Activated naive CD4-positive, alpha-beta T cell treated with anti-CD3 and anti-CD28 coated beads, Interleukin-2, amount 10 ng/mL, durations not matched to agents 7 days and 5 days (primary cell): ENCODE results near the gene PDLIM5.
"Not testable (repeated sequence)": the region's sequence is repeated elsewhere in the genome, so short reads cannot be mapped to it uniquely, and the experiment has no call there.

ENCODE experiments used
- CTCF ChIA-PET: fragments of 350-600 bp; sonication (Branson Sonifier 250); formaldehyde crosslinking; loops from one replicate; lab custom pipeline; 2021; ENCODE audit warnings: antibody characterized with exemption; lab: Charles Lee
- DNase-seq: peaks from one replicate; pipeline ENCODE4 v3.0.0-alpha.2; 2020
- H3K27ac Mint-ChIP-seq: one replicate; pipeline ENCODE4 v1.8.0; 2021; ENCODE audit warnings: mild to moderate bottlenecking, moderate library complexity, mixed read lengths
- H3K27me3 Mint-ChIP-seq: one replicate; pipeline ENCODE4 v1.8.0; 2021; ENCODE audit warnings: mild to moderate bottlenecking, mixed read lengths
- H3K36me3 Mint-ChIP-seq: one replicate; pipeline ENCODE4 v1.8.0; 2021; ENCODE audit warnings: mixed read lengths
- H3K4me1 Mint-ChIP-seq: one replicate; pipeline ENCODE4 v1.8.0; 2021; ENCODE audit warnings: mixed read lengths
- H3K4me3 Mint-ChIP-seq: one replicate; pipeline ENCODE4 v1.8.0; 2021; ENCODE audit warnings: mild to moderate bottlenecking, moderate library complexity, mixed read lengths
- H3K9me3 Mint-ChIP-seq: one replicate; pipeline ENCODE4 v1.8.0; 2021; ENCODE audit warnings: mixed read lengths

PDLIM5 gene, protein sequence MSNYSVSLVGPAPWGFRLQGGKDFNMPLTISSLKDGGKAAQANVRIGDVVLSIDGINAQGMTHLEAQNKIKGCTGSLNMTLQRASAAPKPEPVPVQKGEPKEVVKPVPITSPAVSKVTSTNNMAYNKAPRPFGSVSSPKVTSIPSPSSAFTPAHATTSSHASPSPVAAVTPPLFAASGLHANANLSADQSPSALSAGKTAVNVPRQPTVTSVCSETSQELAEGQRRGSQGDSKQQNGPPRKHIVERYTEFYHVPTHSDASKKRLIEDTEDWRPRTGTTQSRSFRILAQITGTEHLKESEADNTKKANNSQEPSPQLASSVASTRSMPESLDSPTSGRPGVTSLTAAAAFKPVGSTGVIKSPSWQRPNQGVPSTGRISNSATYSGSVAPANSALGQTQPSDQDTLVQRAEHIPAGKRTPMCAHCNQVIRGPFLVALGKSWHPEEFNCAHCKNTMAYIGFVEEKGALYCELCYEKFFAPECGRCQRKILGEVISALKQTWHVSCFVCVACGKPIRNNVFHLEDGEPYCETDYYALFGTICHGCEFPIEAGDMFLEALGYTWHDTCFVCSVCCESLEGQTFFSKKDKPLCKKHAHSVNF

DNA sequence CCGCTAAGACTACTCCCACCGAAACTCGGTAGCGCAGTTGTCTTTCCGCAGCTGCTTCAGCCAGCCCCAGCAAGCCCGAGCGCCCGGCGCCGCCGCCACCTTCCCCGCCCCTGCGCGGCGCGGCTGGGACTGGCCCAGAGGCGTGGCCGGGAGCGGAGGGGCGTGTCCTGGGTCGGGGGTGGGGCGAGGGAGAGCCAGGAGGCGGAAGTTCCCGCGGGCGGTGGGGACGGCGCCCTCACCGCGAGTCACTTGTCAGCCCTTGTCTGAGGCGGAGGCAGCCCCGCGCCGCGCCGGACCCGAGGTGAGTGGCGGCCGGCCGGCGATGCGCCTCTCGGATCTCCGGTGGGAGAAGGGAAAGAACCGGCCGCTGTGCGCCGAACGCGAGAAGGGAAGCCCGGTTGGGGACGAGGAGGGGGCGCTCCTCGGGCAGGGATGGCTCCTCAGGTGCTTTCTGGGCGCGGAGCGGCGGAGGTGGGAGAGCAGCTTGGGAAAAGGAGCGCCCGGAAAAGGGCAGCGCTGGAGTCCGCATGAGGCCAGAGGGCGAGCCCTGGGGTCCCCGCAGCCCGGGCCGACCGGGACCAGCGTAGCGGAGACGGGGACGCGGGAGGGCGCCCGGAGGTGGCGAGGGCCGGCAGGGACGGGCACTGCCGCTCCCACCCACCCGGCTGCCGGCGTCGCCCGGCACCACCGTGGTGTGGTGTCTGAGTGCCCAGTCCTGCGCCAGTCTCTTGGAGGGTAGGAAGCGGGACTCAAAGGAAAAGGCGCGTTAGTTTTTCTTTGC is at the start of gene PDLIM5:
TSS of gene PDLIM5 (plus strand) at position 248 of the 781 bp plus-strand sequence. CDS start 3,347 bp downstream, outside the sequence.
- H3K4me3 Mint-ChIP-seq = peak within 1 kb of the TSS; percentile 83
- peak within 1 kb of the TSS; percentile 20 for H3K27ac Mint-ChIP-seq
- H3K36me3 Mint-ChIP-seq = peaks cover 2% of the 10 kb centered on the region
- H3K4me1 Mint-ChIP-seq = peaks cover 21% of the 10 kb centered on the region
- peaks cover 35% of the 10 kb centered on the region for H3K27me3 Mint-ChIP-seq
- DNase-seq = peak; percentile 90
- H3K9me3 Mint-ChIP-seq = no peaks in the 10 kb centered on the region
- CTCF ChIA-PET = no interaction called here

DNA sequence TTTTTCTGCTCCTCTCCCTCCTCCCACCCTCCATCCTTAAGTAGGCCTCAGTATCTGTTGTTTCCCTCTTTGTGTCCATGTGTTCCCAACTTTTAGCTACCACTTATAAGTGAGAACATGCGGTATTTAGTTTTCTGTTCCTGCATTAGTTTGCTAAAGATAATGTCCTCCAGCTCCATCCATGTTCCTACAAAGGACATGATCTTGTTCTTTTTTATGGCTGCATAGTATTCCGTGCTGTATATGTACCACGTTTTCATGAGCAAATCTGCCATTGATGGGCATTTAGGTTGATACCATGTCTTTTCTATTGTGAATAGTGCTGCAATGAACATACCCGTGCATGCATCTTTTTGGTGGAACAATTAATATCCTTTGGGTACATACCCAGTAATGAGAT is 49.3 kb upstream of the PDLIM5 start:
- H3K36me3 Mint-ChIP-seq, H3K4me1 Mint-ChIP-seq, DNase-seq, CTCF ChIA-PET, H3K4me3 Mint-ChIP-seq, H3K9me3 Mint-ChIP-seq, H3K27me3 Mint-ChIP-seq, H3K27ac Mint-ChIP-seq: not testable (repeated sequence)

- CTCF ChIA-PET = no interaction called here
- H3K9me3 Mint-ChIP-seq = no peaks in the 10 kb centered on the region
- H3K27ac Mint-ChIP-seq = no peak overlapping the region
These were observed 48.0 kb upstream of the PDLIM5 start for GRCh38 chr4:94403751-94404150.

GRCh38 chr4:94406668-94407437 is 44.9 kb upstream of the PDLIM5 start:
- DNase-seq = peak; percentile 66
- CTCF ChIA-PET = interaction anchor here (0.5 to 2.3 kb wide), 23 partner anchors 12 to 577 kb away, joined by 3 to 11 read pairs (median 4); no protein-coding TSS in a partner anchor
- Mint-ChIP-seq H3K36me3 (no peaks in the 10 kb centered on the region), H3K27ac (no peak overlapping the region), H3K4me3 (no peak overlapping the region), H3K27me3 (peaks cover 5% of the 10 kb centered on the region), H3K9me3 (no peaks in the 10 kb centered on the region), H3K4me1 (no peaks in the 10 kb centered on the region)

More at GRCh38 chr4:94403751-94404150, 48.0 kb upstream of the PDLIM5 start:
- H3K4me3 Mint-ChIP-seq = no peak overlapping the region
- no peaks in the 10 kb centered on the region for H3K36me3 Mint-ChIP-seq
- no peaks in the 10 kb centered on the region for H3K4me1 Mint-ChIP-seq
- DNase-seq = no peak
- no peaks in the 10 kb centered on the region for H3K27me3 Mint-ChIP-seq

- DNase-seq = no peak
- Mint-ChIP-seq H3K36me3 (no peaks in the 10 kb centered on the region), H3K4me3 (no peak overlapping the region), H3K27ac (no peak overlapping the region), H3K9me3 (no peaks in the 10 kb centered on the region), H3K27me3 (peaks cover 5% of the 10 kb centered on the region), H3K4me1 (no peaks in the 10 kb centered on the region)
- CTCF ChIA-PET = interaction anchor here (1.0 to 2.3 kb wide), 8 partner anchors 21 to 212 kb away, joined by 3 to 11 read pairs (median 4); no protein-coding TSS in a partner anchor
These were observed 43.9 kb upstream of the PDLIM5 start for GRCh38 chr4:94407846-94408245.

- Mint-ChIP-seq H3K27me3 (peaks cover 5% of the 10 kb centered on the region), H3K4me3 (no peak overlapping the region), H3K36me3 (no peaks in the 10 kb centered on the region), H3K27ac (no peak overlapping the region), H3K9me3 (no peaks in the 10 kb centered on the region), H3K4me1 (no peaks in the 10 kb centered on the region)
- CTCF ChIA-PET = interaction anchor here (0.9 to 2.3 kb wide), 4 partner anchors 20 to 184 kb away, joined by 3 to 11 read pairs (median 8); no protein-coding TSS in a partner anchor
- DNase-seq = no peak
These were observed 43.0 kb upstream of the PDLIM5 start for GRCh38 chr4:94408549-94409374.

- Mint-ChIP-seq H3K4me1 (no peaks in the 10 kb centered on the region), H3K4me3 (no peak overlapping the region), H3K27me3 (peaks cover 6% of the 10 kb centered on the region), H3K27ac (no peak overlapping the region), H3K36me3 (no peaks in the 10 kb centered on the region), H3K9me3 (no peaks in the 10 kb centered on the region)
- CTCF ChIA-PET = interaction anchor here (2.1 kb wide), 1 partner anchor 20 kb away, joined by 6 read pairs; no protein-coding TSS in a partner anchor
- DNase-seq = no peak
These were observed 42.4 kb upstream of the PDLIM5 start for GRCh38 chr4:94409375-94409679.

DNA sequence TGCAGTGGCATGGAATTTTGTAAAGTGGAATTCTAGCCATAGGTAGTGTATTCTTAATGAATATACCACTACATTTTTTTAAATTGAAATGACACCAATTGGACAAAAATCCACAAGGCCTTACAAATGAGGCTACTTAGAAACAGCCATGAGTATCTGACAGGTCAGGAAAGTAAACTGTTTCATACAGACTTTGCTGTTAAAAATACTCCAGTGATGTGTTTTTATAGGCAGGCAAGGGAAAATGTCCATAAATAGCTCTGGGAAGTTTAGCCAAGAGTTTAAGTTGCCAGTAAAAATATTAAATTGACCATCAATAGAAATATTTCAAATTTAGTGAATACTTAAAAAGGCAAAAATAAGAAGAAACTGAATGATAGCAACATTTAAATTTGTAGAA is 41.8 kb upstream of the PDLIM5 start:
- no peaks in the 10 kb centered on the region for H3K4me1 Mint-ChIP-seq
- peaks cover 9% of the 10 kb centered on the region for H3K27me3 Mint-ChIP-seq
- DNase-seq = no peak
- H3K27ac Mint-ChIP-seq = no peak overlapping the region
- CTCF ChIA-PET = no interaction called here
- no peaks in the 10 kb centered on the region for H3K36me3 Mint-ChIP-seq
- no peak overlapping the region for H3K4me3 Mint-ChIP-seq
- no peaks in the 10 kb centered on the region for H3K9me3 Mint-ChIP-seq

- no peak overlapping the region for H3K27ac Mint-ChIP-seq
- H3K4me1 Mint-ChIP-seq = no peaks in the 10 kb centered on the region
- DNase-seq = no peak
- H3K27me3 Mint-ChIP-seq = peaks cover 13% of the 10 kb centered on the region
- no peak overlapping the region for H3K4me3 Mint-ChIP-seq
- CTCF ChIA-PET = no interaction called here
- no peaks in the 10 kb centered on the region for H3K9me3 Mint-ChIP-seq
- no peaks in the 10 kb centered on the region for H3K36me3 Mint-ChIP-seq
These were observed 41.0 kb upstream of the PDLIM5 start for GRCh38 chr4:94410678-94411206.

- CTCF ChIA-PET = no interaction called here
- Mint-ChIP-seq H3K27ac (no peak overlapping the region), H3K4me1 (no peaks in the 10 kb centered on the region), H3K27me3 (peaks cover 13% of the 10 kb centered on the region), H3K9me3 (no peaks in the 10 kb centered on the region), H3K36me3 (no peaks in the 10 kb centered on the region), H3K4me3 (no peak overlapping the region)
- no peak for DNase-seq
These were observed 40.4 kb upstream of the PDLIM5 start for GRCh38 chr4:94411296-94411695.

GRCh38 chr4:94412019-94412657 is 39.6 kb upstream of the PDLIM5 start:
- no peak overlapping the region for H3K27ac Mint-ChIP-seq
- no peak overlapping the region for H3K4me3 Mint-ChIP-seq
- CTCF ChIA-PET = no interaction called here
- no peaks in the 10 kb centered on the region for H3K4me1 Mint-ChIP-seq
- no peaks in the 10 kb centered on the region for H3K9me3 Mint-ChIP-seq
- H3K36me3 Mint-ChIP-seq = no peaks in the 10 kb centered on the region
- peaks cover 13% of the 10 kb centered on the region for H3K27me3 Mint-ChIP-seq
- no peak for DNase-seq

DNA sequence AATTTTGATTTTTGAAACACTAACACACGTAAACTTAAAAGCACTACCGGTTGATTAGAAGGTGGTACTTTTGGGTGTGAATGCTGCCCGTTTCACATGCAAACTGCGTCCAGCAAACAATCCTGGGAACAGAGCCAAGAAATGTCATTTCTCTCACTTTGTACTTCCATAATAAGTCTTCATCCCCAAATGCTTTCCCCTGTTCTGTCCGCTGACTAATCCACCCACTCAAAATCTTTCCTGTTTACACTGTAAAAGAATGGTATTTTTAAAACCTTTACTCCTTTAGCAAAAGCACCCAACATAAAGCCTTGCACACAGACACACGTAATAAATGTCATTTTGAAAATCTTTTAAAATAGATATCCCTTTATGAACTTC is 39.1 kb upstream of the PDLIM5 start:
- no peaks in the 10 kb centered on the region for H3K36me3 Mint-ChIP-seq
- H3K4me3 Mint-ChIP-seq = no peak overlapping the region
- H3K9me3 Mint-ChIP-seq = no peaks in the 10 kb centered on the region
- no peak for DNase-seq
- H3K27ac Mint-ChIP-seq = no peak overlapping the region
- H3K4me1 Mint-ChIP-seq = no peaks in the 10 kb centered on the region
- peaks cover 13% of the 10 kb centered on the region for H3K27me3 Mint-ChIP-seq
- CTCF ChIA-PET = no interaction called here
